ENCODE data around the gene S100A8.

DNA sequence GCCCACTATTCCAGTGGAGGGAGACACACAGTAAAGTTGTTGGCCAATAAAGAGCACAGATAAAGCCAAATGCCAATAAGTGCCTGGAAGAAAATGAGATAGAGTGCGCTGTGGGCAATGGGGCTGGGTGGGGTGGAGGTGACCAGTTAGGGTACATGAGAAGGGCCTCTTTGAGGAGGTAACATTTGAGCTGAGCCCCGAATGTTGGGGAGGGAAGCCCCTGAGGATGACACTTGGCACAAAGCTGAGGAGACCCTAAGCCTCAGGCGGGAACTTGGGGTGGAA, 32.2 kb downstream of the S100A8 start:
- no peak for TF ChIP-seq CTCF (IDR thresholded peaks at IDR 0.05; ENCODE audit: extremely low read depth in 1 of 2, insufficient read depth in 1 of 2, low read depth in 1 of 2, low read length in 2 of 2)
- TF ChIP-seq EZH2 (IDR thresholded peaks at IDR 0.05; ENCODE audit: borderline replicate concordance, low read depth, low read length, severe bottlenecking): no peak
- TF ChIP-seq POLR2A (IDR thresholded peaks at IDR 0.05; ENCODE audit: low read depth, low read length): no peak
- TF ChIP-seq GATA2 (IDR thresholded peaks at IDR 0.05; ENCODE audit: insufficient read depth, insufficient read length, low read depth, low read length): no peak
- TF ChIP-seq, protein P1, sequence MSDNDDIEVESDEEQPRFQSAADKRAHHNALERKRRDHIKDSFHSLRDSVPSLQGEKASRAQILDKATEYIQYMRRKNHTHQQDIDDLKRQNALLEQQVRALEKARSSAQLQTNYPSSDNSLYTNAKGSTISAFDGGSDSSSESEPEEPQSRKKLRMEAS (IDR thresholded peaks at IDR 0.05; ENCODE audit: insufficient read depth, insufficient read length): no peak
- TF ChIP-seq POLR2AphosphoS5 (IDR thresholded peaks at IDR 0.05; ENCODE audit: insufficient read depth, low read depth, low read length): no peak
- TF ChIP-seq JUN (IDR thresholded peaks at IDR 0.05; ENCODE audit: borderline replicate concordance, insufficient read depth, insufficient read length, low read depth): no peak
- TF ChIP-seq MYC (IDR thresholded peaks at IDR 0.05; ENCODE audit: low read depth, low read length): no peak

Data from endothelial cell of umbilical vein (primary cell).